PC-3 (cell line): ENCODE data around the gene CLASP2.

Source experiments
- EZH2 ChIP-seq: fragments of 300-600 bp; sonication (generic); IDR thresholded peaks from one replicate; pipeline ENCODE4 v1.6.1; 2017; ENCODE audit warnings: antibody characterized with exemption, mild to moderate bottlenecking, low read length; ENCODE audit not compliant: unreplicated experiment
- EZH2phosphoT487 ChIP-seq: fragments of 300-600 bp; sonication (generic); IDR thresholded peaks from 2 replicates; pipeline ENCODE4 v1.6.1; 2018; ENCODE audit warnings: mild to moderate bottlenecking, antibody characterized with exemption, low read length, borderline replicate concordance
- TF ChIP-seq, protein P1 (sequence below): fragments of 300-600 bp; sonication (generic); conservative IDR thresholded peaks from 2 replicates; pipeline ENCODE4 v1.5.1; 2017; ENCODE audit warnings: antibody characterized with exemption, low read depth, mild to moderate bottlenecking, low read length

DNA sequence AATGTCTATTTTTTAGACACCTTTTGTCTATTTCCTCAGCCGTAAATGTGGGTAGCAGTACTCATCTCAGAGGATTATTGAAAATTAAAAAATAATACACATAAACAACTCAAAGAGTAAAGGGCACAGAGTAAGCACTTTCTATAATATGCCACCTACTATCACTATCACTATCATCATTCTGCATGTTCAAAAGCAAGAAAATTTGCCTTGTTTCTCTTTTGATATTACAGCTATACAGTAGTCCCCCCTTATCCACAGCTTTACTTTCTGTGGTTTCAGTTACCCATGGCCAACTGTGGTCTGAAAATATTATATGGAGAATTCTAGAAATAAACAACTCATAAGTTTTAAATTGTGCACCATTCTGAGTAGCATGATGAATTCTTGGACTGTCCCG lies 27.7 kb downstream of the CLASP2 start:
- TF ChIP-seq, protein P1, sequence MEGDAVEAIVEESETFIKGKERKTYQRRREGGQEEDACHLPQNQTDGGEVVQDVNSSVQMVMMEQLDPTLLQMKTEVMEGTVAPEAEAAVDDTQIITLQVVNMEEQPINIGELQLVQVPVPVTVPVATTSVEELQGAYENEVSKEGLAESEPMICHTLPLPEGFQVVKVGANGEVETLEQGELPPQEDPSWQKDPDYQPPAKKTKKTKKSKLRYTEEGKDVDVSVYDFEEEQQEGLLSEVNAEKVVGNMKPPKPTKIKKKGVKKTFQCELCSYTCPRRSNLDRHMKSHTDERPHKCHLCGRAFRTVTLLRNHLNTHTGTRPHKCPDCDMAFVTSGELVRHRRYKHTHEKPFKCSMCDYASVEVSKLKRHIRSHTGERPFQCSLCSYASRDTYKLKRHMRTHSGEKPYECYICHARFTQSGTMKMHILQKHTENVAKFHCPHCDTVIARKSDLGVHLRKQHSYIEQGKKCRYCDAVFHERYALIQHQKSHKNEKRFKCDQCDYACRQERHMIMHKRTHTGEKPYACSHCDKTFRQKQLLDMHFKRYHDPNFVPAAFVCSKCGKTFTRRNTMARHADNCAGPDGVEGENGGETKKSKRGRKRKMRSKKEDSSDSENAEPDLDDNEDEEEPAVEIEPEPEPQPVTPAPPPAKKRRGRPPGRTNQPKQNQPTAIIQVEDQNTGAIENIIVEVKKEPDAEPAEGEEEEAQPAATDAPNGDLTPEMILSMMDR, result no peak
- no peak for TF ChIP-seq EZH2phosphoT487
- TF ChIP-seq EZH2, result no peak
